K562 (cell line): ENCODE results near the gene CDC5L. TPM values are rescaled to one million over a fixed set of nuclear protein-coding genes. Genes with fewer than 3 reads are reported as not detected.

Source experiments
- ARID3A ChIP-seq: IDR thresholded peaks from 2 replicates; pipeline ENCODE4 v1.6.1; 2012; ENCODE audit warnings: low read depth, low read length, improper control_type of control experiment, borderline replicate concordance
- DEAF1 ChIP-seq: fragments of 450-650 bp; formaldehyde crosslinking; IDR thresholded peaks from 2 replicates; pipeline ENCODE4 v1.4.0; 2020; ENCODE audit warnings: mild to moderate bottlenecking, moderate library complexity
- JUND ChIP-seq, 2 experiments: IDR thresholded peaks; 2 replicates in 1 of 2; 3 replicates in 1 of 2; pipeline ENCODE4 v1.6.1; 2011; ENCODE audit warnings: borderline replicate concordance in 2 of 2, low read depth in 2 of 2, low read length in 2 of 2, improper control_type of control experiment in 1 of 2, missing biosample characterization in 1 of 2, missing genetic modification characterization in 1 of 2, missing genetic modification reagents in 1 of 2
- KLF16 ChIP-seq: IDR thresholded peaks from 2 replicates; pipeline ENCODE4 v1.6.1; 2016; ENCODE audit warnings: antibody characterized with exemption
- NKRF ChIP-seq: fragments of 450-650 bp; IDR thresholded peaks from 2 replicates; pipeline ENCODE4 v1.6.1; 2016; ENCODE audit warnings: borderline replicate concordance
- RAD21 ChIP-seq, 2 experiments: fragments of 250-450 bp in 1 of 2; fragments of 450-650 bp in 1 of 2; sonication (Bioruptor Pico) in 1 of 2; formaldehyde crosslinking in 1 of 2; IDR thresholded peaks in 1 of 2; conservative IDR thresholded peaks in 1 of 2; 2 replicates each; pipeline versions ENCODE4 v1.4.0 to v1.8.0; 2020 to 2022; ENCODE audit warnings: mild to moderate bottlenecking in 2 of 2, moderate library complexity in 1 of 2
- SAFB ChIP-seq: fragments of 200-400 bp; formaldehyde crosslinking; IDR thresholded peaks from 2 replicates; pipeline ENCODE4 v1.6.1; 2017; ENCODE audit warnings: low read depth, low read length, borderline replicate concordance
- SMC3 ChIP-seq: conservative IDR thresholded peaks from 2 replicates; pipeline ENCODE4 v1.6.1; 2011; ENCODE audit warnings: low read depth, low read length, improper control_type of control experiment; ENCODE audit not compliant: insufficient read depth
- ZNF175 ChIP-seq: fragments of 200-800 bp; sonication (Bioruptor generic); IDR thresholded peaks from 2 replicates; pipeline ENCODE4 v1.6.1; 2016; ENCODE audit warnings: low read depth, mild to moderate bottlenecking, missing genetic modification characterization, missing compliant biosample characterization
- polyA plus RNA-seq, 8 experiments: library from polyadenylated mRNA; depleted of rRNA in 4 of 8; stranded (reverse) in 5 of 8; unstranded in 3 of 8; fragments of >200 nt; fragmentation: Nextera tagmentation in 2 of 8; fragmentation: Illumina TruSeq in 1 of 8; extraction: Ambion mirVana in 2 of 8; extraction: Trizol in 1 of 8; gene quantifications; 2 replicates each; pipeline versions ENCODE4 v1.2.1 to v1.2.3, GENCODE V29; 2011 to 2014; ENCODE audit warnings: inconsistent platforms in 1 of 8, missing spikeins in 1 of 8
- total RNA-seq, 7 experiments: library from RNA; depleted of rRNA in 6 of 7; stranded (reverse); fragments of >200 nt in 6 of 7; fragmentation: Illumina TruSeq in 2 of 7; extraction: Trizol in 2 of 7; gene quantifications; 2 replicates each; pipeline versions ENCODE4 v1.2.1 to v1.2.3, GENCODE V29; 2011 to 2021; ENCODE audit warnings: low replicate concordance in 1 of 7

The CDC5L gene
- total and polyA plus RNA-seq, 9 of the 15 experiments (the other 6 are each of a cell fraction or from before 2014, with no cell fraction given): 22.3 to 44.2 (median 30.8) TPM

- TF ChIP-seq SMC3 (peak; percentile 52), JUND (IDR thresholded peaks at IDR 0.05; ENCODE audit: borderline replicate concordance, low read depth, low read length) (peak; percentile 33; the same call in 1 of the 2 replicates), JUND (tag; IDR thresholded peaks at IDR 0.05; ENCODE audit: borderline replicate concordance, low read depth, low read length) (no peak), RAD21 (CRISPR knock-in tag; conservative IDR thresholded peaks at IDR 0.05 in 1 of 2, IDR thresholded peaks at IDR 0.05 in 1 of 2) (peak; percentile 75 to 83), ZNF175 (no peak), NKRF (no peak), KLF16 (peak; percentile 44; the same call in 1 of the 2 replicates), DEAF1 (CRISPR knock-in tag) (peak; percentile 67), ARID3A (0 out of 2 replicates have a peak, but pooled peaks have one; percentile 39), SAFB (no peak)
- TF ChIP-seq, all 486 proteins: peak for 10
These were observed 43.7 kb downstream of the CDC5L start (continued) for GRCh38 chr6:44431118-44431725.
